Fibroblast of pulmonary artery (primary cell): Measurements from ENCODE around the gene SMIM35.

Experiments used
- DNase-seq: peaks from one replicate; pipeline ENCODE4 v3.0.0-alpha.2; 2010; ENCODE audit warnings: low read depth
- H3K4me3 ChIP-seq: replicated peaks from 2 replicates; pipeline ENCODE4 v1.5.1; 2011; ENCODE audit warnings: low read depth, mild to moderate bottlenecking, control low read depth, low read length, moderate library complexity
- CTCF ChIP-seq: IDR thresholded peaks from 2 replicates; pipeline ENCODE4 v1.5.1; 2011; ENCODE audit warnings: mild to moderate bottlenecking, control low read depth, low read length, inconsistent platforms; ENCODE audit errors: missing control alignments

The SMIM35 gene

GRCh38 chr11:118058311-118059245, 28.2 kb downstream of the SMIM35 start:
- TF ChIP-seq CTCF: no peak
- DNase-seq: no peak
- no peak overlapping the region for H3K4me3 ChIP-seq

GRCh38 chr11:118057251-118058145, 29.3 kb downstream of the SMIM35 start:
- no peak for DNase-seq
- no peak for TF ChIP-seq CTCF
- no peak overlapping the region for H3K4me3 ChIP-seq

DNA sequence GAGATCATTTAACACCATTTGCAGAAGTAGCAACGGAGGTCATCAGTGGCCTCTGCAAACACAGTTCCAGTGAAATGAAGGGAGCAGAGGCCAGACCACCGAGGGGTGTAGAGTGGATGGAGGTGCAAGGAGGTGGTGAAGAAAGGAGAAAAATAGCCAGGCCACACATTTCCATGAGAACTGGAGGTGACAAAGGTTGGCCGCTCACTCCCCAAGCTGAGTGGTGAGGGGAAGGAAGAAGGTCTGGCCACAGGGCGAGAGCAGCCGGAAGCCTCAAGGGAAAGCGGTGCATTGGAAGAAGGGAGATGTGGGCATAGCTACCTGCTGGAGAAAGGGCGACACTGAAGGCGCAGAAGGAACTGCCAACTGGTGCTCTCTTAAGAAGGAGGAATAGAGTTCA, 30.0 kb downstream of the SMIM35 start:
- no peak for TF ChIP-seq CTCF
- no peak overlapping the region for H3K4me3 ChIP-seq
- DNase-seq: no peak

DNA sequence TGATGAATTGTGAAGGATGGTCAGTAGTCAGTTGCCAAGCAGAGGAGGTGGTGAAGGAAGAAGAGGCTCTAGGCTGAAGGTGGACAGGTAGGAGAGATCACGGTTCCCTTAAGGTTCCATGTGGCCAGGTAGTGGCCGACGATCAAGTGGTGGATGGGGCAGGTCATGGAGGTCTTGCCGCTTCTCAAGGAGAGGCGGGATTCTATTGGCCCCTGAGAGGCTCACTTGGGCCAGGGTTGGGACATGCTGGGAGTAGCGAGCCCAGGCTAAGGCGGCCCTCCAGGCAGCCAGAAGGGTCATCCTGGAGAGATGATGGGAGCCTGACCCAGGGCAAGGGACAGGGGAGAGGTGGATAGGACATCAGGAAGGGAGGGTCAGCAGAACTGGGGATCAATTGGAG, 30.8 kb downstream of the SMIM35 start:
- DNase-seq: no peak
- TF ChIP-seq CTCF: no peak
- no peak overlapping the region for H3K4me3 ChIP-seq

- DNase-seq: no peak
- TF ChIP-seq CTCF: no peak
- H3K4me3 ChIP-seq: no peak overlapping the region
Observed at GRCh38 chr11:118054712-118055640, 31.8 kb downstream of the SMIM35 start.

- no peak for TF ChIP-seq CTCF
- H3K4me3 ChIP-seq: no peak overlapping the region
- DNase-seq: no peak
Observed at GRCh38 chr11:118052581-118053206, 34.1 kb downstream of the SMIM35 start.
